ENCODE measurements around the gene CDH4.

DNA sequence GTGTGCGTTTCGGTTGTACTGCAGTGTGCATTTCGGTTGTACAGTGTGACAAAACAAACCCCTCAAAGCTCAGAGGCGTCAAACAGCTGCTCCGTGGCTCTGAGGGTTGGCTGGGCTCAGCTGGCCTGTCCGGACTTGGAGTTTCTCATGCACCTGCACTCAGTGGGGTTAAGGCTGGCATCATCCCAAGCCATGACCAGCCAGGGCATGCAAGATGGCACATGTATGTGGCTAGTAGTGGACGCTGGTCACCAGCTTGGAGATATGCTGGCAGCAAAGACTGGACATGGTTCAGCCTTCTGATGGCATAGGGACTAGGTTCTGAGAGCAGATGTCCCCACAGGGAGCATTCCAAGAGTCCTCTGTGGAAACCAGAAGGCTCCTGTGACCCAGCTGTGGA, 187.2 kb downstream of the CDH4 start:
- no peak for TF ChIP-seq EP300 (IDR thresholded peaks at IDR 0.05; ENCODE audit: low read depth)
- TF ChIP-seq, protein P1, sequence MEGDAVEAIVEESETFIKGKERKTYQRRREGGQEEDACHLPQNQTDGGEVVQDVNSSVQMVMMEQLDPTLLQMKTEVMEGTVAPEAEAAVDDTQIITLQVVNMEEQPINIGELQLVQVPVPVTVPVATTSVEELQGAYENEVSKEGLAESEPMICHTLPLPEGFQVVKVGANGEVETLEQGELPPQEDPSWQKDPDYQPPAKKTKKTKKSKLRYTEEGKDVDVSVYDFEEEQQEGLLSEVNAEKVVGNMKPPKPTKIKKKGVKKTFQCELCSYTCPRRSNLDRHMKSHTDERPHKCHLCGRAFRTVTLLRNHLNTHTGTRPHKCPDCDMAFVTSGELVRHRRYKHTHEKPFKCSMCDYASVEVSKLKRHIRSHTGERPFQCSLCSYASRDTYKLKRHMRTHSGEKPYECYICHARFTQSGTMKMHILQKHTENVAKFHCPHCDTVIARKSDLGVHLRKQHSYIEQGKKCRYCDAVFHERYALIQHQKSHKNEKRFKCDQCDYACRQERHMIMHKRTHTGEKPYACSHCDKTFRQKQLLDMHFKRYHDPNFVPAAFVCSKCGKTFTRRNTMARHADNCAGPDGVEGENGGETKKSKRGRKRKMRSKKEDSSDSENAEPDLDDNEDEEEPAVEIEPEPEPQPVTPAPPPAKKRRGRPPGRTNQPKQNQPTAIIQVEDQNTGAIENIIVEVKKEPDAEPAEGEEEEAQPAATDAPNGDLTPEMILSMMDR (IDR thresholded peaks at IDR 0.05): no peak
